ENCODE results near the gene NDUFB11.

DNA sequence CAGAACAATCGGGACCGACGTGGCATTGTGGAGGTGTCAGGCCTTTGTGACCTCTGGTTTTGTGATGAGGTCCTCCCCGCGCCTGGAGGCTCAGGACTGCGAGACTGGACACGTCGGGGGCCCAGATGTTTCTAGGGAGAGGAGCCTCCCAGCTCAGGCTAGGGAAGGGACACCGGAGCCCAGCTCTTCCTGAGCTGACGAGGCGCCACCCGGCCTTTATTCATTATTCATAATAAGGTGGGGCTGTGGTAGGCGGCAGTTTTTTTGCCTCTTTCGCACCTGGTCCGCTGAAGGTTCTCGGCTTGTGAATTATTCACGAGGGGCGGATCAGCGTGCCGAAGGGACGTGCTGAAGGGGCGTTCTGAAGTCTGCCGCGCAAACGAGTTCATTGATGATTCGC, 46.8 kb upstream of the NDUFB11 start:
- TF ChIP-seq CTCF (conservative IDR thresholded peaks at IDR 0.05 in 1 of 2, IDR thresholded peaks at IDR 0.05 in 1 of 2; ENCODE audit: low read depth in 1 of 2, low read length in 2 of 2), result no peak
- no peak for TF ChIP-seq EZH2 (IDR thresholded peaks at IDR 0.05; ENCODE audit: low read length, missing control alignments)

Measured in fibroblast of lung (primary cell).